RWPE2 (cell line): Measurements from ENCODE around the gene RIPK1.
"Not testable (repeated sequence)": the region's sequence is repeated elsewhere in the genome, so short reads cannot be mapped to it uniquely, and the experiment has no call there.

ENCODE experiments used
- ATAC-seq: fragments of 200-7000 bp; cut with Tn5 transposase; 3 replicates; pipeline ENCODE4 v1.9.1; 2021; ENCODE audit warnings: low read depth
- DNase-seq: peaks from one replicate; pipeline ENCODE4 v3.0.0-alpha.2; 2020; ENCODE audit warnings: low spot score
- H3K27ac ChIP-seq: fragments of 450-650 bp; 2 replicates; pipeline ENCODE4 v1.5.1; 2017; ENCODE audit warnings: mild to moderate bottlenecking; ENCODE audit not compliant: poor library complexity, severe bottlenecking
- H3K27me3 ChIP-seq: fragments of 250-450 bp; sonication (Bioruptor Pico); 2 replicates; pipeline ENCODE4 v1.5.1; 2021; ENCODE audit warnings: mild to moderate bottlenecking, moderate library complexity; ENCODE audit not compliant: insufficient read depth, poor library complexity, severe bottlenecking
- H3K36me3 ChIP-seq: fragments of 250-450 bp; sonication (Bioruptor Pico); 2 replicates; pipeline ENCODE4 v1.5.1; 2020; ENCODE audit warnings: low read depth, mild to moderate bottlenecking, moderate library complexity
- H3K4me1 ChIP-seq: fragments of 250-450 bp; sonication (Bioruptor Pico); 2 replicates; pipeline ENCODE4 v1.5.1; 2021; ENCODE audit warnings: mild to moderate bottlenecking, moderate library complexity; ENCODE audit not compliant: insufficient read depth, poor library complexity, severe bottlenecking
- H3K4me3 ChIP-seq: fragments of 250-450 bp; sonication (Bioruptor Pico); 2 replicates; pipeline ENCODE4 v1.5.1; 2021; ENCODE audit warnings: mild to moderate bottlenecking, moderate library complexity; ENCODE audit not compliant: severe bottlenecking
- H3K9me3 ChIP-seq: fragments of 250-450 bp; sonication (Bioruptor Pico); 2 replicates; pipeline ENCODE4 v1.5.1; 2021; ENCODE audit warnings: mild to moderate bottlenecking, moderate library complexity; ENCODE audit not compliant: severe bottlenecking
- TF ChIP-seq, protein P1 (sequence below): fragments of 450-650 bp; IDR thresholded peaks from one replicate; pipeline ENCODE4 v1.5.1; 2017; ENCODE audit warnings: mild to moderate bottlenecking, moderate library complexity; ENCODE audit not compliant: poor library complexity, severe bottlenecking

The RIPK1 gene

GRCh38 chr6:3073382-3073781 lies 5.1 kb downstream of the RIPK1 start:
- no peaks in the 10 kb centered on the region for H3K27me3 ChIP-seq
- TF ChIP-seq, protein P1, sequence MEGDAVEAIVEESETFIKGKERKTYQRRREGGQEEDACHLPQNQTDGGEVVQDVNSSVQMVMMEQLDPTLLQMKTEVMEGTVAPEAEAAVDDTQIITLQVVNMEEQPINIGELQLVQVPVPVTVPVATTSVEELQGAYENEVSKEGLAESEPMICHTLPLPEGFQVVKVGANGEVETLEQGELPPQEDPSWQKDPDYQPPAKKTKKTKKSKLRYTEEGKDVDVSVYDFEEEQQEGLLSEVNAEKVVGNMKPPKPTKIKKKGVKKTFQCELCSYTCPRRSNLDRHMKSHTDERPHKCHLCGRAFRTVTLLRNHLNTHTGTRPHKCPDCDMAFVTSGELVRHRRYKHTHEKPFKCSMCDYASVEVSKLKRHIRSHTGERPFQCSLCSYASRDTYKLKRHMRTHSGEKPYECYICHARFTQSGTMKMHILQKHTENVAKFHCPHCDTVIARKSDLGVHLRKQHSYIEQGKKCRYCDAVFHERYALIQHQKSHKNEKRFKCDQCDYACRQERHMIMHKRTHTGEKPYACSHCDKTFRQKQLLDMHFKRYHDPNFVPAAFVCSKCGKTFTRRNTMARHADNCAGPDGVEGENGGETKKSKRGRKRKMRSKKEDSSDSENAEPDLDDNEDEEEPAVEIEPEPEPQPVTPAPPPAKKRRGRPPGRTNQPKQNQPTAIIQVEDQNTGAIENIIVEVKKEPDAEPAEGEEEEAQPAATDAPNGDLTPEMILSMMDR, result no peak
- no peak for ATAC-seq
- DNase-seq, result no peak
- no peak overlapping the region for H3K4me3 ChIP-seq
- no peaks in the 10 kb centered on the region for H3K9me3 ChIP-seq
- no peak overlapping the region for H3K27ac ChIP-seq
- peaks cover 26% of the 10 kb centered on the region for H3K36me3 ChIP-seq
- H3K4me1 ChIP-seq, result peaks cover 11% of the 10 kb centered on the region

- Histone ChIP-seq H3K27me3 (no peaks in the 10 kb centered on the region), H3K36me3 (peaks cover 27% of the 10 kb centered on the region), H3K4me1 (peaks cover 11% of the 10 kb centered on the region), H3K9me3 (no peaks in the 10 kb centered on the region), H3K27ac (peak overlapping the region; percentile 6), H3K4me3 (no peak overlapping the region)
- DNase-seq (no peak), ATAC-seq (no peak)
- TF ChIP-seq, protein P1, result no peak
Observed at GRCh38 chr6:3075772-3076113, 7.4 kb downstream of the RIPK1 start.

DNA sequence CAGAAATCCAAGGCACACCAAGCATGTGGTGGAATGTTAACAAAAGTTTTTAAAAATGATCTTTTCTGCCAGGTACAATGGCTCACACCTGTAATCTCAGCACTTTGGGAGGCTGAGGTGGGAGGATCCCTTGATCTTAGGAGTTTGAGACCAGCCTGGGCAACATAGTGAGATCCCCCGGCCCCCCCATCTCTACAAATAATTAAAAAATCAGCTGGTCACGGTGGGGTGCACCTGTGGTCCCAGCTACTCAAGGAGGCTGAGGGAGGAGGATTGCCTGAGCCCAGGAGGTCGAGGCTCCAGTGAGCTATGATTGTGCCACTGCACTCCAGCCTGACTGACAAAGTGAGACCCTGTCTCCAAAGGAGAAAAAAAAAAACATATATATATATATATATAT lies 8.0 kb downstream of the RIPK1 start:
- ATAC-seq, result no peak
- Histone ChIP-seq H3K9me3 (no peaks in the 10 kb centered on the region), H3K4me1 (peaks cover 11% of the 10 kb centered on the region), H3K27ac (no peak overlapping the region), H3K4me3 (no peak overlapping the region), H3K27me3 (no peaks in the 10 kb centered on the region), H3K36me3 (peaks cover 33% of the 10 kb centered on the region)
- DNase-seq, result no peak
- TF ChIP-seq, protein P1, result no peak

DNA sequence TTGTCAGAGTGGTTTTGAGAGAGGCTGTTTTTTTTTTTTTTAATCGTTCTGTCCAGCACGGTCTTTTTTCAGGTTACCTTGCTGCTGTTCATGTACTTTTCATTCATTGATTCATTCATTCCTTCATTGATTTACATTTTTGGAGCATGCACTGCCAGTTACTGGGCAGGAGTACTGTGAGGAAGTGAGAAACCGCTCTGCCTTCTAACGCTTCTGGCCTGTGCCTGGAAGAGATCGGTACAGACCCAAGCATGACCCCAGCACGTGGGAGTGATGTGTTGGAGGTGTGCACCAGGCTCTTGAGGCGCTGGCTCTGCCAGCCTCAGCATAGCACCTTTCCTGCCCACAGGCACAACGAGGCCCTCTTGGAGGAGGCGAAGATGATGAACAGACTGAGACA lies 9.1 kb downstream of the RIPK1 start:
- no peak for ATAC-seq
- no peaks in the 10 kb centered on the region for H3K9me3 ChIP-seq
- H3K36me3 ChIP-seq, result peaks cover 34% of the 10 kb centered on the region
- H3K27me3 ChIP-seq, result no peaks in the 10 kb centered on the region
- no peak overlapping the region for H3K4me3 ChIP-seq
- DNase-seq, result no peak
- no peak overlapping the region for H3K27ac ChIP-seq
- peaks cover 11% of the 10 kb centered on the region for H3K4me1 ChIP-seq
- TF ChIP-seq, protein P1, result no peak

GRCh38 chr6:3078952-3079351 lies 10.7 kb downstream of the RIPK1 start:
- ATAC-seq, DNase-seq, H3K27me3 ChIP-seq, H3K27ac ChIP-seq, H3K9me3 ChIP-seq, H3K4me3 ChIP-seq: not testable (repeated sequence)
- H3K4me1 ChIP-seq, result peaks cover 11% of the 10 kb centered on the region
- H3K36me3 ChIP-seq, result peaks cover 28% of the 10 kb centered on the region
